Measurements from ENCODE around the gene DUS2. TPM values are rescaled to one million over a fixed set of nuclear protein-coding genes. Genes with fewer than 3 reads are reported as not detected.
"Not testable (repeated sequence)": the region's sequence is repeated elsewhere in the genome, so short reads cannot be mapped to it uniquely, and the experiment has no call there.

The DUS2 gene
- total RNA-seq, 1 donor from 2014 or later: 17.4 TPM

GRCh38 chr16:68117884-68118283 is 94.8 kb downstream of the DUS2 start:
- no peak for DNase-seq (ENCODE audit: low spot score)

- not testable (repeated sequence) for DNase-seq (ENCODE audit: low spot score)
Measured at GRCh38 chr16:68118954-68119353, 95.9 kb downstream of the DUS2 start.

- not testable (repeated sequence) for DNase-seq (ENCODE audit: low spot score)
Measured at GRCh38 chr16:68120496-68120895, 97.4 kb downstream of the DUS2 start.

- DNase-seq (ENCODE audit: low spot score): no peak
Measured at GRCh38 chr16:68126395-68126794, 103.3 kb downstream of the DUS2 start.

- DNase-seq (ENCODE audit: low spot score): no peak
Measured at GRCh38 chr16:68128577-68129305, 105.7 kb downstream of the DUS2 start.

Other genes with a start within 250 kb of the DUS2 start
- 14.5 TPM for gene RANBP10, start 216.7 kb upstream of the DUS2 start, total RNA-seq
- gene TSNAXIP1, start 216.4 kb upstream of the DUS2 start, total RNA-seq: 1.1 TPM
- gene THAP11, start 181.0 kb upstream of the DUS2 start, total RNA-seq: 21.6 TPM
- 87.6 TPM for gene NUTF2, start 176.4 kb upstream of the DUS2 start, total RNA-seq
- 35.5 TPM for gene CENPT, start 175.6 kb upstream of the DUS2 start, total RNA-seq
- gene EDC4, start 150.2 kb upstream of the DUS2 start, total RNA-seq: 41.3 TPM
- gene NRN1L, start 138.4 kb upstream of the DUS2 start, total RNA-seq: not detected
- 28.6 TPM for gene PSKH1, start 130.0 kb upstream of the DUS2 start, total RNA-seq
- gene CTRL, start 91.4 kb upstream of the DUS2 start, total RNA-seq: 1.3 TPM
- gene PSMB10, start 86.4 kb upstream of the DUS2 start, total RNA-seq: 53.8 TPM
- 32.1 TPM for gene LCAT, start 79.2 kb upstream of the DUS2 start, total RNA-seq
- gene SLC12A4, start 54.6 kb upstream of the DUS2 start, total RNA-seq: 113 TPM
- gene DPEP3, start 42.8 kb upstream of the DUS2 start, total RNA-seq: 0.16 TPM
- 1.5 TPM for gene DPEP2, start 23.8 kb upstream of the DUS2 start, total RNA-seq
- not detected for gene DPEP2NB, start 7.4 kb upstream of the DUS2 start, total RNA-seq
- 7.8 TPM for gene DDX28, start 52 bp upstream of the DUS2 start, total RNA-seq
- gene NFATC3, start 62.1 kb downstream of the DUS2 start, total RNA-seq: 38.2 TPM
- 0.71 TPM for gene ESRP2, start 212.8 kb downstream of the DUS2 start, total RNA-seq
- 40.2 TPM for gene PLA2G15, start 222.1 kb downstream of the DUS2 start, total RNA-seq
- 264 TPM for gene SLC7A6, start 241.2 kb downstream of the DUS2 start, total RNA-seq